Muscle layer of colon (tissue), 2 donors: Measurements from ENCODE around the gene CHAC2.

Experiments used
- H3K27ac ChIP-seq: one replicate; pipeline ENCODE4 v1.7.0; 2013; ENCODE audit warnings: low read depth, mild to moderate bottlenecking, low read length, moderate library complexity
- H3K27me3 ChIP-seq, 2 donors: one replicate each; pipeline ENCODE4 v1.7.0; 2013; ENCODE audit warnings: low read length in 2 of 2, mild to moderate bottlenecking in 2 of 2; ENCODE audit not compliant: insufficient read depth in 2 of 2, control insufficient read depth in 1 of 2
- H3K36me3 ChIP-seq: one replicate; pipeline ENCODE4 v1.7.0; 2013; ENCODE audit warnings: mild to moderate bottlenecking, low read length; ENCODE audit not compliant: insufficient read depth
- H3K4me1 ChIP-seq: one replicate; pipeline ENCODE4 v1.7.0; 2013; ENCODE audit warnings: mild to moderate bottlenecking, low read length; ENCODE audit not compliant: insufficient read depth
- H3K4me3 ChIP-seq, 2 donors: one replicate each; pipeline ENCODE4 v1.7.0; 2013; ENCODE audit warnings: low read length in 2 of 2, low read depth in 1 of 2, mild to moderate bottlenecking in 1 of 2, moderate library complexity in 1 of 2
- H3K9ac ChIP-seq: one replicate; pipeline ENCODE4 v1.7.0; 2013; ENCODE audit warnings: low read length
- H3K9me3 ChIP-seq: one replicate; pipeline ENCODE4 v1.7.0; 2013; ENCODE audit warnings: mild to moderate bottlenecking, low read length
- donor health status: abdominal sarcoma.
- donor health status: Adenocarcinoma of cecum.

CHAC2 gene

GRCh38 chr2:53780056-53780455 is 12.5 kb downstream of the CHAC2 start:
- H3K27ac ChIP-seq: no peak overlapping the region
- H3K36me3 ChIP-seq: no peaks in the 10 kb centered on the region
- H3K9ac ChIP-seq: no peak overlapping the region
- no peaks in the 10 kb centered on the region for H3K27me3 ChIP-seq
- peaks cover 10% of the 10 kb centered on the region for H3K4me1 ChIP-seq
- H3K9me3 ChIP-seq: no peaks in the 10 kb centered on the region
- H3K4me3 ChIP-seq: no peak overlapping the region

DNA sequence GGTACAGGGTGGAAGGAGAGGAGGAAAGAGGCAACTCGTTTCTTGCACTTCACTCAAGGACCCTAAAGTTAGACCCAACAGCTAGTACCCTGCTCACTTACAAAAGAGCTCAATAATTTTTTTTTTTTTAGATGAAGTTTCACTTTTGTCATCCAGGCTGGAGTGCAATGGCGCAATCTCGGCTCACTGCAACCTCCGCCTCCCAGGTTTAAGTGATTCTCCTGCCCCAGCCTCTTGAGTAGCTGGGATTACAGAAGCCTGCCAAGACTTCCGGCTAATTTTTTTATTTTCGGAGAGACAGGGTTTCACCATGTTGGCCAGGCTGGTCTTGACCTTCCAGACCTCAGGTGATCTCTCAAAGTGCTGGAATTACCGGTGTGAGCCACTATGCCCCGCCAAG is 15.1 kb downstream of the CHAC2 start:
- no peak overlapping the region for H3K9ac ChIP-seq
- no peaks in the 10 kb centered on the region for H3K36me3 ChIP-seq

DNA sequence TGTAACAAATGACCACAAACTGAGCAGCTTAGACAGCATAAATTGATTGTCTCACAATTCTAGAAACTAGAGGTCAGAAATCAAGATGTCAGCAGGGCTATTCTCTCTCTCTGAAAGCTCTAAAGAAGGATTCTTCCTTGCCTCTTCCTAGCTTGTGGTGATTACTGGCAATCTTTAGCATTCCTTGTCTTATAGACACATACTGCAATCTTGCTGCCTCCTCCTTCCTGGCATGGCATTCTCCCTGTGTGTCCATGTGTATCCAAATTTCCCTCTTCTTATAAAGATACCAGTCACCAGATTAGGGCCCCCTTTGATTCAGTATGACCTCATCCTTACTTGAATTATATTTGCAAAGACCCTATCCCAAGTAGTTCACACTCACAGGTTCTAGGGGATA is 16.8 kb downstream of the CHAC2 start:
- no peak overlapping the region for H3K9ac ChIP-seq
- no peaks in the 10 kb centered on the region for H3K36me3 ChIP-seq
- H3K9me3 ChIP-seq: no peaks in the 10 kb centered on the region
- no peak overlapping the region for H3K4me3 ChIP-seq
- peaks cover 28% of the 10 kb centered on the region for H3K4me1 ChIP-seq
- no peak overlapping the region for H3K27ac ChIP-seq
- no peaks in the 10 kb centered on the region for H3K27me3 ChIP-seq

More for the DNA sequence above, 15.1 kb downstream of the CHAC2 start:
- no peak overlapping the region for H3K4me3 ChIP-seq
- no peak overlapping the region for H3K27ac ChIP-seq
- no peaks in the 10 kb centered on the region for H3K27me3 ChIP-seq
- peaks cover 20% of the 10 kb centered on the region for H3K4me1 ChIP-seq
- H3K9me3 ChIP-seq: no peaks in the 10 kb centered on the region

DNA sequence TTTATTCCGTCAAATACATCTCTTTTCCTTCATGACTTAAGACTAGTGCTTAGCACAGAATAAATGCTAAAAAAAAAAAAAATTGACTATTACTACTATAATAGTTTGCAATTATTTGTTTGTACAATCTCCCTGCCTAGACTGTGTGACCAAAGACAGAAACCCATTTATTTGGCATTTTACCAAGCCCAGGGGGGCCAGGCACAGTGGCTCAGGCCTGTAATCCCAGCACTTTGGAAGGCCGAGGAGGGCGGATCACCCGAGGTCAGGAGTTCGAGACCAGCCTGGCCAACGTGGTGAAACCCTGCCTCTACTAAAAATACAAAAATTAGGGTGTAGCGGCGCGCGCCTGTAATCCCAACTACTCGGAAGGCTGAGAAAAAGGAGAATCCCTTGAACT is 17.8 kb downstream of the CHAC2 start:
- no peaks in the 10 kb centered on the region for H3K36me3 ChIP-seq
- H3K9ac ChIP-seq: no peak overlapping the region
- no peaks in the 10 kb centered on the region for H3K9me3 ChIP-seq
- no peaks in the 10 kb centered on the region for H3K27me3 ChIP-seq
- peak overlapping the region in 1 of 2 donors; percentile 83 for H3K4me3 ChIP-seq
- no peak overlapping the region for H3K27ac ChIP-seq
- H3K4me1 ChIP-seq: peaks cover 28% of the 10 kb centered on the region

DNA sequence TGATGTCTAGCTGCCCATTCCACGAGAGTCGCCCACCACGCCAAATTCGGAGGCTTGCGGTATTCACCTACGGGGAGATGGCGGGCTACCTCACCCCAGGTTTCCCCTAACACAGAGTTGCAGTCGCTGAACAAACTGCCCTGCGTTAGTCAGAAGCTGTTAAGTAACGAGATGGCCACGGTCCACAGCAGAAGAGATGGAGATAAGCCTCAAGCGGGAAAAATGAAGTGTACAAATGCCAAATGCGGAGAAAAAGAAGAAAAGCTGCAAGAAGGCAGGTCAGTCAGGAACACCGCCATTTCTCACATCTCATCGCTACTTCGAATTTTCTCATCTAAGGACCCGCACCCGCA is 18.7 kb downstream of the CHAC2 start:
- Histone ChIP-seq H3K36me3 (no peaks in the 10 kb centered on the region), H3K27ac (peak overlapping the region; percentile 96), H3K9ac (peak overlapping the region; percentile 95), H3K4me3 (peak overlapping the region; percentile 83 to 90), H3K27me3 (no peaks in the 10 kb centered on the region), H3K4me1 (peaks cover 28% of the 10 kb centered on the region), H3K9me3 (no peaks in the 10 kb centered on the region)

DNA sequence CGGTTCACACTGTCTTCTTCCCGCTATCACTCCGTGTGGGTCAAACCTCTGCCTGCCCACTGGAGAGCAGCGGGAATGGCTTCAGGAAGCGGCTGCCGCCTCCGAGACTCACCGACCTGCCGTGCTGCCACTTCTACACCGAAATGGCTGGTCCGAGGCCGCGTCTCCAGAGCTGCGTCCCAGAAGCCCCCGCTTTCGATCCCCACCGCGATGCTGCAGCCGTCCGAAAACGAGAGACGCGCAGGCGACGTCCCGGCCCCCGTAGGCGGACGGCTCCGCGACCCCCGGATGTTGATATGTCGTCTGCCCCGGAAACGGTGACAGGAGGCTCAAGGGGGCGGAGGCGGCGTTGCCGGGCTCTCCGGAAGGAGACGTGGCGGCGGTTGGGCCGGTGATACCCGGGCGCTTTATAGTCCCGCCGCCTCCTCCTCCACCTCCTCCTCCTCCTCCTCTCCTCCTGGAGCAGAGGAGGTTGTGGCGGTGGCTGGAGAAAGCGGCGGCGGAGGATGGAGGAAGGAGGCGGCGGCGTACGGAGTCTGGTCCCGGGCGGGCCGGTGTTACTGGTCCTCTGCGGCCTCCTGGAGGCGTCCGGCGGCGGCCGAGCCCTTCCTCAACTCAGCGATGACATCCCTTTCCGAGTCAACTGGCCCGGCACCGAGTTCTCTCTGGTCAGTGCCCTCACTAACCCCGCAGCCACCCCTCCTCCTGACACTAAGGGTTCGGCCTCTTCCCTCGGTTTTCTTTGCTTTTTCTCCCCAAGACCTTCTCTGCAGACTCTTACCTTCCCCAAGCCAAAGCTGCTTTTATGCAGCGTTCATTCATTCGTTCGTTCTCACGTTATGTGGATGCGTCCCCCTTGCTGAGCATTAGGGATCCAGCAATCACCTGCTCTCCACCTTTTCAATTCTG is 19.4 kb downstream of the CHAC2 start, which contains the start of the genes ASB3 and ERLEC1:
Gene ASB3 (minus strand): TSS at position 249 of the 909 bp plus-strand sequence. CDS start 21,381 bp downstream, outside the sequence.
Gene ERLEC1 (plus strand): TSS at position 340 of the 909 bp plus-strand sequence. CDS start 167 bp downstream, at position 507.
- Histone ChIP-seq H3K27me3 (no peaks in the 10 kb centered on the region), H3K4me1 (peaks cover 28% of the 10 kb centered on the region), H3K27ac (peak within 1 kb of the TSS; percentile 96), H3K9ac (peak within 1 kb of the TSS; percentile 95), H3K4me3 (peak within 1 kb of the TSS; percentile 83 to 90), H3K36me3 (no peaks in the 10 kb centered on the region), H3K9me3 (no peaks in the 10 kb centered on the region)

DNA sequence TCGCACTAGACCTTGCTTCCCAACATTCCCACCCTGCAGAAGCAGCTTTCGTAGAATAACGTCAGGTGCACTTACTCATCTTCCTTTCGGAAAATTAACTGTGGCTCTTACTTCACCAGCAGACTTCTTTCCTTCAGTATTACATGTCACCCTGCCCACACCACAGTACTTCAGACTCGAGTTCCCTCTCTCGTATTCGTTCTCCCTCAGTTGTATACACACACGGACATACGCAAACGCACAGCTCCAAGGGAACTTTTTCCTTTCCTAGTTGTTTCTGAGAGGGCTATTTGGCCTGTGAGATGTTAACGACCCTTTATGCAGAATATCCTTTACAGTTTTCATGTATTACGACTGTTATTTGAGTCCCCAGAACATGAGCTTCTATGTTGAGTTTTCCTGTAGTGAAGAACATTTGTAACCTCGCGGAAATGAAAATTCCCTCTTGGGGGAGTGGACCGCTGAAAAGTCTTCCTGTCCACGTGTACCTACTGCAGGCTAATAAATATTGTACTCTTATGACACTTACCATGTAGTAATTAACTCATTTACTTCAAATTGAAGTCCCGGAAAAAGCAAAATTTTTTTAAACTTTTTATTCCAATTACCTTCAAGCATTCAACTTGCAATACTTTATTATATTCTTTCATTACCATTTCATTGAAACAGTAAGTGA is 20.1 kb downstream of the CHAC2 start:
- H3K4me1 ChIP-seq: peaks cover 28% of the 10 kb centered on the region
- H3K9me3 ChIP-seq: no peaks in the 10 kb centered on the region
- H3K27ac ChIP-seq: peak overlapping the region; percentile 96
- H3K4me3 ChIP-seq: peak overlapping the region; percentile 83 to 90
- no peaks in the 10 kb centered on the region for H3K36me3 ChIP-seq
- H3K27me3 ChIP-seq: no peaks in the 10 kb centered on the region
- peak overlapping the region; percentile 95 for H3K9ac ChIP-seq

GRCh38 chr2:53793261-53793660 is 25.7 kb downstream of the CHAC2 start:
- Histone ChIP-seq H3K4me3 (no peak overlapping the region), H3K9ac (no peak overlapping the region), H3K9me3 (no peaks in the 10 kb centered on the region), H3K4me1 (peaks cover 3% of the 10 kb centered on the region), H3K27ac (no peak overlapping the region), H3K27me3 (no peaks in the 10 kb centered on the region), H3K36me3 (no peaks in the 10 kb centered on the region)

GRCh38 chr2:53793821-53794220 is 26.2 kb downstream of the CHAC2 start:
- Histone ChIP-seq H3K27me3 (no peaks in the 10 kb centered on the region), H3K9ac (no peak overlapping the region), H3K9me3 (no peaks in the 10 kb centered on the region), H3K36me3 (peaks cover 2% of the 10 kb centered on the region), H3K4me3 (no peak overlapping the region), H3K4me1 (no peaks in the 10 kb centered on the region), H3K27ac (no peak overlapping the region)

- Histone ChIP-seq H3K4me3 (no peak overlapping the region), H3K9ac (no peak overlapping the region), H3K4me1 (no peaks in the 10 kb centered on the region), H3K27ac (no peak overlapping the region), H3K36me3 (peaks cover 29% of the 10 kb centered on the region), H3K9me3 (no peaks in the 10 kb centered on the region), H3K27me3 (no peaks in the 10 kb centered on the region)
Measured at GRCh38 chr2:53801547-53801946, 33.9 kb downstream of the CHAC2 start.

DNA sequence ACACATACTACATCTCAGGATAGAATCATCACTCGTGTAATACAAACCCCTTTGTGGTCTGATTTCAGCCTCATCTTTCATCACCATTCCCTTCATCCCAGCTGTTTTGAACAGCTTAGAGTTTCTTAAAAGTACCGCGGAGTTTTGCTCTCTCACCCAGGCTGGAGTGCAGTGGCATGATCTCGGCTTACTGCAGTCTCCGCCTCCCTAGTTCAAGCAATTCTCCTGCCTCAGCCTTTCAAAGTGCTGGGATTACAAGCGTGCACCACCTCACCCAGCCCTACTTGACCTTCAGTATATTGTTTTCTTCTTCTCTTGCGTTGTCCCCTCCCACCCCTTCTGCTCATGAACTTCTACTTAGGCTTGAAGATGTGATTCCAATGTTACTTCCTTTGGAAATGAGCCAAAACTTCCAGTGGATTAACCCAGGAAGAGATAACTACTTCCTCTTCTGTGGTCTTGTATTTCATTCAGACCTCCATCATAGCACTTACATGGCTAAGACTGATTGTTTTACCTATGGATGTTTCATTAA is 35.1 kb downstream of the CHAC2 start:
- H3K9me3 ChIP-seq: no peaks in the 10 kb centered on the region
- no peaks in the 10 kb centered on the region for H3K27me3 ChIP-seq
- no peak overlapping the region for H3K4me3 ChIP-seq
- no peak overlapping the region for H3K9ac ChIP-seq
- H3K27ac ChIP-seq: no peak overlapping the region
- peaks cover 38% of the 10 kb centered on the region for H3K36me3 ChIP-seq
- H3K4me1 ChIP-seq: no peaks in the 10 kb centered on the region
